Measurements from ENCODE around the gene CDH15. TPM values are rescaled to one million over a fixed set of nuclear protein-coding genes. Genes with fewer than 3 reads are reported as not detected.

The CDH15 gene
- total and polyA plus RNA-seq, 2 of the 13 experiments (the other 11 are each of a cell fraction or from before 2014, with no cell fraction given): 0.74 to 2.2 TPM

DNA sequence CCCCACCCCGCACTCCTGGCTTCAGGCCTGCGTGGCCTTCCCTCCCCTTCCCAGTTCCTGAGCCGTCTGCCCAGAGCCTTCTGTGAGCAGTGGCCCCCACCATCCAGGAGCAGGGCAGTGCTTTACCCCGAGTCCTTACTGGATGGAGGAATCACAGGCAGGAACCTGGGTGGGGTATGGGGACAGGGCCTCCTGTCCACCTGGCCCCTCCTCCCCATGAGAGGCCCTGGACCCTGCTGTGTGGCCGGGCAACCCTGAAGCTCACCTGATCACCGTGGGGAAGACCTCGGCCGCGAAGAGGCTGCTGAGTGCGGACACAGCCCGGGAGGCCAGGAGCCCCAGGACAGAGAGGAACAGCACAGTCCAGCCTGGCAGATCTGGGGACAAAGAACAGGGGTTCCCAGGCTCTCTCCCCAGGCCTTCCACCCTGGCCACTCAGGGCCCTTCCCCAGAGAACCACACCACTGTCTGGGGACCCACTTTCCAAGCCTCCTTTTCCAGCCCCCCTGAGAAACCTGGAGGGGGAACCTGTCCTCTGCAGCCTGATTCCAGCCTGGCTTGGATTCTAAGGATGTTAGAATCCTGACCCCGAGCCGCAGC lies 25.6 kb downstream of the CDH15 start (continued):
- TF ChIP-seq ZNF512B (CRISPR knock-in tag; IDR thresholded peaks at IDR 0.05; ENCODE audit: borderline replicate concordance) (no peak), ZFP36L2 (CRISPR knock-in tag; IDR thresholded peaks at IDR 0.05) (no peak), TP53 (CRISPR knock-in tag; conservative IDR thresholded peaks at IDR 0.05) (no peak), UBTF (CRISPR knock-in tag; IDR thresholded peaks at IDR 0.05) (no peak), NR2F1 (CRISPR knock-in tag; IDR thresholded peaks at IDR 0.05) (no peak), ZNF281 (CRISPR knock-in tag; IDR thresholded peaks at IDR 0.05; ENCODE audit: borderline replicate concordance) (no peak), ZNF879 (CRISPR knock-in tag; IDR thresholded peaks at IDR 0.05) (no peak), ZNF782 (CRISPR knock-in tag; IDR thresholded peaks at IDR 0.05; ENCODE audit: borderline replicate concordance) (peak; percentile 7; the same call in 1 of the 2 replicates), ZNF557 (CRISPR knock-in tag; IDR thresholded peaks at IDR 0.05) (no peak), HES4 (CRISPR knock-in tag; IDR thresholded peaks at IDR 0.05; ENCODE audit: borderline replicate concordance) (no peak), TAF15 (IDR thresholded peaks at IDR 0.05; ENCODE audit: low read depth, low read length, poor library complexity, severe bottlenecking) (no peak), RXRB (CRISPR knock-in tag; IDR thresholded peaks at IDR 0.05; ENCODE audit: borderline replicate concordance) (no peak), ZNF251 (CRISPR knock-in tag; IDR thresholded peaks at IDR 0.05) (0 out of 2 replicates have a peak, but pooled peaks have one; percentile 47), FOXA3 (CRISPR knock-in tag; IDR thresholded peaks at IDR 0.05) (no peak), RNF219 (CRISPR knock-in tag; IDR thresholded peaks at IDR 0.05) (no peak), ZNF768 (CRISPR knock-in tag; IDR thresholded peaks at IDR 0.05) (peak; percentile 82; the same call in 1 of the 2 replicates), ZNF678 (CRISPR knock-in tag; IDR thresholded peaks at IDR 0.05) (0 out of 2 replicates have a peak, but pooled peaks have one; percentile 18)
- TF ChIP-seq, protein P1, sequence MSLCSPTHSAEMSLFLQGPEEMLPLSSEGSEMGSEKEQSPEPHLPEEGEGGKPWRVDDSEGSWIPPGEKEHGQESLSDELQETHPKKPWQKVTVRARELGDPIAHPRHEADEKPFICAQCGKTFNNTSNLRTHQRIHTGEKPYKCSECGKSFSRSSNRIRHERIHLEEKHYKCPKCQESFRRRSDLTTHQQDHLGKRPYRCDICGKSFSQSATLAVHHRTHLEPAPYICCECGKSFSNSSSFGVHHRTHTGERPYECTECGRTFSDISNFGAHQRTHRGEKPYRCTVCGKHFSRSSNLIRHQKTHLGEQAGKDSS (CRISPR knock-in tag; IDR thresholded peaks at IDR 0.05; ENCODE audit: borderline replicate concordance, low read depth): 0 out of 2 replicates have a peak, but pooled peaks have one; percentile 22
